Left lung (tissue), 10 donors: ENCODE data around the gene PRSS38. TPM values are rescaled to one million over a fixed set of nuclear protein-coding genes. Genes with fewer than 3 reads are reported as not detected.

Source experiments
- ATAC-seq: fragments of 200-7000 bp; cut with Tn5 transposase; one replicate; pipeline ENCODE4 v1.9.1; 2020; ENCODE audit warnings: moderate library complexity
- DNase-seq, 4 donors: peaks; one replicate each; pipeline ENCODE4 v3.0.0-alpha.2; 2013 to 2020
- H3K27ac ChIP-seq, 2 donors: fragments of 200-600 bp; sonication (generic) in 1 of 2; one replicate each; pipeline versions ENCODE4 v1.5.0 to v1.8.0; 2020 to 2021
- H3K27me3 ChIP-seq, 2 donors: fragments of 200-600 bp; sonication (generic) in 1 of 2; one replicate each; pipeline versions ENCODE4 v1.5.0 to v1.8.0; 2020 to 2021
- H3K36me3 ChIP-seq, 2 donors: fragments of 200-600 bp; sonication (generic) in 1 of 2; one replicate each; pipeline versions ENCODE4 v1.5.0 to v1.8.0; 2020 to 2021
- H3K4me1 ChIP-seq, 2 donors: fragments of 200-600 bp; one replicate each; pipeline ENCODE4 v1.8.0; 2021
- H3K4me3 ChIP-seq, 2 donors: fragments of 200-600 bp; sonication (generic) in 1 of 2; one replicate each; pipeline versions ENCODE4 v1.5.0 to v1.8.0; 2020 to 2021; ENCODE audit warnings: mild to moderate bottlenecking in 1 of 2
- H3K9me3 ChIP-seq, 2 donors: fragments of 200-600 bp; sonication (generic) in 1 of 2; one replicate each; pipeline versions ENCODE4 v1.5.0 to v1.8.0; 2020 to 2021
- CTCF ChIP-seq, 2 donors: fragments of 200-600 bp; sonication (generic) in 1 of 2; IDR thresholded peaks; one replicate each; pipeline versions ENCODE4 v1.5.0 to v1.8.0; 2021; ENCODE audit warnings: antibody characterized with exemption in 2 of 2
- intact Hi-C, 2 donors: fragments of 100-400 bp; cut with DNase I; formaldehyde crosslinking; loops; one replicate each; pipeline versions ENCODE4 v1.11.2 to v1.14.2; 2022
- polyA plus RNA-seq, 6 donors: library from polyadenylated mRNA; unstranded; fragments of 120-200 nt; gene quantifications; one replicate each; pipeline ENCODE4 v1.2.1, GENCODE V29; 2013; ENCODE audit not compliant: insufficient read length in 6 of 6
- total RNA-seq, 2 donors: library from RNA; stranded (reverse); fragmentation: NEBNext Ultra II Directional; extraction: Animal tissue kit (Norgen Biotek cat#: 25700); gene quantifications; one replicate each; pipeline ENCODE4 v1.2.1, GENCODE V29; 2021
- donor health status: DM: no; HTN: yes; CAD: no.
- donor health status: DM: no; HTN: no; CAD: no.

PRSS38 gene
- total and polyA plus RNA-seq, 8 donors: not detected

- H3K4me3 ChIP-seq: no peak overlapping the region
- ATAC-seq: no peak
- intact Hi-C loops: loop anchor here in 1 of 2 donors (10.0 kb wide), 1 partner anchor 177 kb away; the partner anchor contains the start of gene WNT9A
Observed at GRCh38 chr1:227768125-227768439, 47.4 kb upstream of the PRSS38 start.

GRCh38 chr1:227768640-227769039 is 46.8 kb upstream of the PRSS38 start:
- Histone ChIP-seq H3K27me3 (no peaks in the 10 kb centered on the region), H3K36me3 (peaks cover 0 to 62% of the 10 kb centered on the region in 2 donors), H3K4me1 (peaks cover 4 to 16% of the 10 kb centered on the region in 2 donors), H3K4me3 (no peak overlapping the region), H3K27ac (no peak overlapping the region), H3K9me3 (no peaks in the 10 kb centered on the region)
- DNase-seq (no peak), ATAC-seq (no peak)
- no peak for TF ChIP-seq CTCF (IDR thresholded peaks at IDR 0.05)
- intact Hi-C loops: loop anchor here in 1 of 2 donors (10.0 kb wide), 1 partner anchor 176 kb away; the partner anchor contains the start of gene WNT9A

More at GRCh38 chr1:227768125-227768439, 47.4 kb upstream of the PRSS38 start:
- no peak for DNase-seq
- H3K27me3 ChIP-seq: no peaks in the 10 kb centered on the region
- no peaks in the 10 kb centered on the region for H3K9me3 ChIP-seq
- H3K36me3 ChIP-seq: peaks cover 0 to 62% of the 10 kb centered on the region in 2 donors
- H3K4me1 ChIP-seq: peaks cover 6 to 22% of the 10 kb centered on the region in 2 donors
- no peak for TF ChIP-seq CTCF (IDR thresholded peaks at IDR 0.05)
- H3K27ac ChIP-seq: no peak overlapping the region

- H3K4me3 ChIP-seq: no peak overlapping the region
- no peak for ATAC-seq
- H3K9me3 ChIP-seq: no peaks in the 10 kb centered on the region
- no peaks in the 10 kb centered on the region for H3K27me3 ChIP-seq
- TF ChIP-seq CTCF (IDR thresholded peaks at IDR 0.05): no peak
- H3K36me3 ChIP-seq: peaks cover 0 to 56% of the 10 kb centered on the region in 2 donors
- H3K27ac ChIP-seq: no peak overlapping the region
- intact Hi-C loops: loop anchor here in 1 of 2 donors (10.0 kb wide), 1 partner anchor 176 kb away; the partner anchor contains the start of gene WNT9A
- no peak for DNase-seq
- H3K4me1 ChIP-seq: peaks cover 0 to 12% of the 10 kb centered on the region in 2 donors
Observed at GRCh38 chr1:227769047-227769935, 46.2 kb upstream of the PRSS38 start.

- H3K4me3 ChIP-seq: no peak overlapping the region
- H3K27me3 ChIP-seq: no peaks in the 10 kb centered on the region
- TF ChIP-seq CTCF (IDR thresholded peaks at IDR 0.05): no peak
- H3K36me3 ChIP-seq: peaks cover 0 to 56% of the 10 kb centered on the region in 2 donors
- intact Hi-C loops: loop anchor here in 1 of 2 donors (10.0 kb wide), 1 partner anchor 175 kb away; the partner anchor contains the start of gene WNT9A
- H3K9me3 ChIP-seq: no peaks in the 10 kb centered on the region
- H3K4me1 ChIP-seq: peaks cover 0 to 12% of the 10 kb centered on the region in 2 donors
- DNase-seq (no peak), ATAC-seq (no peak)
- H3K27ac ChIP-seq: no peak overlapping the region
Observed at GRCh38 chr1:227769936-227770494, 45.5 kb upstream of the PRSS38 start.

- DNase-seq: no peak
- intact Hi-C loops: no loop called here
- H3K27ac ChIP-seq: no peak overlapping the region
- no peaks in the 10 kb centered on the region for H3K9me3 ChIP-seq
- no peak for ATAC-seq
- H3K27me3 ChIP-seq: no peaks in the 10 kb centered on the region
- TF ChIP-seq CTCF (IDR thresholded peaks at IDR 0.05): no peak
- H3K4me1 ChIP-seq: peaks cover 0 to 12% of the 10 kb centered on the region in 2 donors
- no peak overlapping the region for H3K4me3 ChIP-seq
- peaks cover 0 to 64% of the 10 kb centered on the region in 2 donors for H3K36me3 ChIP-seq
Observed at GRCh38 chr1:227770812-227771211, 44.7 kb upstream of the PRSS38 start.
